ENCODE data around the gene SEMA7A. TPM values are rescaled to one million over a fixed set of nuclear protein-coding genes. Genes with fewer than 3 reads are reported as not detected.

The SEMA7A gene
- total RNA-seq, 1 experiment from 2014 or later = 74.9 TPM

DNA sequence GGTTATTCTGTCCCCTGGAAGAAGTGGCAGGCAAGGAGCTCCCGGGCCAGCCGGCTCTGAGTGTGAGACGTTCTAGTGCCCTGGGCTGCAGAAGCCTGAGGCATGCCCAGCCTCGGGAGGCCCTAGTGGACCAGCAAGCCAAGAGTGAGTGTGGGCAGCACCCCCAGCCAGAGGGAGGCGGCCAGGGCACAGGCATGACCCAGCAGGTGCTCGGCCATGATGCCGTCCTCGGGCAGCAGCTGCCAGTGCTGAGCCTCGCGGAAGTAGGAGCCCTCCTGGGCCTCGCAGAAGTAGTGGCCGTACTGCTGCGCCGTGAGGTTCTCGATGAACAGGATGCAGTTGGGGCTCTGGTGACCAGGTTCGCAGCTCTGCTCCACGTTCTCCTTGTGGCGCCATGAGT is 23.3 kb downstream of the SEMA7A start:
- H4K20me1 ChIP-seq (ENCODE audit: low read length) = no peaks in the 10 kb centered on the region
- intact Hi-C loops (cut with micrococcal nuclease) = no loop called here
- TF ChIP-seq EZH2phosphoT487 (IDR thresholded peaks at IDR 0.05; ENCODE audit: borderline replicate concordance, low read length) (no peak), EZH2 (IDR thresholded peaks at IDR 0.05; ENCODE audit: low read length, unreplicated experiment) (no peak)
- TF ChIP-seq, protein P1, sequence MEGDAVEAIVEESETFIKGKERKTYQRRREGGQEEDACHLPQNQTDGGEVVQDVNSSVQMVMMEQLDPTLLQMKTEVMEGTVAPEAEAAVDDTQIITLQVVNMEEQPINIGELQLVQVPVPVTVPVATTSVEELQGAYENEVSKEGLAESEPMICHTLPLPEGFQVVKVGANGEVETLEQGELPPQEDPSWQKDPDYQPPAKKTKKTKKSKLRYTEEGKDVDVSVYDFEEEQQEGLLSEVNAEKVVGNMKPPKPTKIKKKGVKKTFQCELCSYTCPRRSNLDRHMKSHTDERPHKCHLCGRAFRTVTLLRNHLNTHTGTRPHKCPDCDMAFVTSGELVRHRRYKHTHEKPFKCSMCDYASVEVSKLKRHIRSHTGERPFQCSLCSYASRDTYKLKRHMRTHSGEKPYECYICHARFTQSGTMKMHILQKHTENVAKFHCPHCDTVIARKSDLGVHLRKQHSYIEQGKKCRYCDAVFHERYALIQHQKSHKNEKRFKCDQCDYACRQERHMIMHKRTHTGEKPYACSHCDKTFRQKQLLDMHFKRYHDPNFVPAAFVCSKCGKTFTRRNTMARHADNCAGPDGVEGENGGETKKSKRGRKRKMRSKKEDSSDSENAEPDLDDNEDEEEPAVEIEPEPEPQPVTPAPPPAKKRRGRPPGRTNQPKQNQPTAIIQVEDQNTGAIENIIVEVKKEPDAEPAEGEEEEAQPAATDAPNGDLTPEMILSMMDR (conservative IDR thresholded peaks at IDR 0.05; ENCODE audit: low read depth, low read length) = no peak
- H3K4me3 ChIP-seq (ENCODE audit: low read length) = no peak overlapping the region
- H3F3A ChIP-seq (ENCODE audit: low read length, unreplicated experiment) = peaks cover 10% of the 10 kb centered on the region
- H3K9me3 ChIP-seq (ENCODE audit: low read length) = no peaks in the 10 kb centered on the region
- ChIA-PET CTCF (no interaction called here), POLR2A (ENCODE audit: unreplicated experiment) (no interaction called here)
- peaks cover 24% of the 10 kb centered on the region for H3K79me2 ChIP-seq (ENCODE audit: low read length)
- H3K4me2 ChIP-seq (ENCODE audit: low read length) = no peak overlapping the region
- peaks cover 46% of the 10 kb centered on the region for H3K36me3 ChIP-seq (ENCODE audit: low read depth, low read length)
- no peak overlapping the region for H3K27ac ChIP-seq (ENCODE audit: low read length)
- no peak overlapping the region for H2AFZ ChIP-seq (ENCODE audit: low read length)
- no peaks in the 10 kb centered on the region for H3K9me2 ChIP-seq (replicated peaks; ENCODE audit: low read length)
- BruUV-seq (replicated peaks) = no TSS peak
- peaks cover 52% of the 10 kb centered on the region for H3K4me1 ChIP-seq (ENCODE audit: insufficient read depth, low read length)
- H3K27me3 ChIP-seq (ENCODE audit: low read length) = no peaks in the 10 kb centered on the region
- DNase-seq (no peak), ATAC-seq (no peak)
- no peak overlapping the region for H3K9ac ChIP-seq (ENCODE audit: low read length)

DNA sequence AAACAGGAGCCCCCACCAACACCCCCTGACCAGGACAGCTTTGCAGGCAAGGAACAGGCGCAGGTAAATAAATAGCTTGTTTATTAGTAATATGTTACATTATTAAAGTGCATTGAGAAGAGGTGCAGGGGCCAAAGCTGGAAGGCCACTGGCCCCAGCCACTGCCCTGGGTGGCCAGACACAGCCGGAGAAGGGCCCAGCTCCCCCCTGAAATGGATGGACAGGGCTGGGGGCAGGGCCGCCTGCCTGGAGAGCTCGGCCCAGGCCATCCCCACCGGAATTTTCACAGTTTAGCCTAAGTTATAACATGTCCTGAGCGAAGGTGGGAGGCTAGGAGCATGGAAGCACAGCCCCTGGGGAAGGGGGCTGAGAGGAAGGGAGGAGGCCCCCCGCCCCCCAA is 24.5 kb downstream of the SEMA7A start:
- H3K9me2 ChIP-seq (replicated peaks; ENCODE audit: low read length) = no peaks in the 10 kb centered on the region
- DNase-seq (no peak), ATAC-seq (no peak)
- H3K27ac ChIP-seq (ENCODE audit: low read length) = peak overlapping the region; percentile 78
- no TSS peak for BruUV-seq (replicated peaks)
- H3K4me1 ChIP-seq (ENCODE audit: insufficient read depth, low read length) = peaks cover 40% of the 10 kb centered on the region
- intact Hi-C loops (cut with micrococcal nuclease) = no loop called here
- peaks cover 12% of the 10 kb centered on the region for H3K79me2 ChIP-seq (ENCODE audit: low read length)
- no peaks in the 10 kb centered on the region for H4K20me1 ChIP-seq (ENCODE audit: low read length)
- H2AFZ ChIP-seq (ENCODE audit: low read length) = no peak overlapping the region
- H3K4me2 ChIP-seq (ENCODE audit: low read length) = no peak overlapping the region
- no peaks in the 10 kb centered on the region for H3K9me3 ChIP-seq (ENCODE audit: low read length)
- POLR2A ChIA-PET (ENCODE audit: unreplicated experiment) = no interaction called here
- H3K27me3 ChIP-seq (ENCODE audit: low read length) = no peaks in the 10 kb centered on the region
- no peak overlapping the region for H3K4me3 ChIP-seq (ENCODE audit: low read length)
- CTCF ChIA-PET = no interaction called here
- TF ChIP-seq EZH2 (IDR thresholded peaks at IDR 0.05; ENCODE audit: low read length, unreplicated experiment) (no peak), EZH2phosphoT487 (IDR thresholded peaks at IDR 0.05; ENCODE audit: borderline replicate concordance, low read length) (no peak)
- TF ChIP-seq, protein P1 (conservative IDR thresholded peaks at IDR 0.05; ENCODE audit: low read depth, low read length) = no peak
- peaks cover 10% of the 10 kb centered on the region for H3F3A ChIP-seq (ENCODE audit: low read length, unreplicated experiment)
- no peak overlapping the region for H3K9ac ChIP-seq (ENCODE audit: low read length)
- H3K36me3 ChIP-seq (ENCODE audit: low read depth, low read length) = peaks cover 33% of the 10 kb centered on the region

DNA sequence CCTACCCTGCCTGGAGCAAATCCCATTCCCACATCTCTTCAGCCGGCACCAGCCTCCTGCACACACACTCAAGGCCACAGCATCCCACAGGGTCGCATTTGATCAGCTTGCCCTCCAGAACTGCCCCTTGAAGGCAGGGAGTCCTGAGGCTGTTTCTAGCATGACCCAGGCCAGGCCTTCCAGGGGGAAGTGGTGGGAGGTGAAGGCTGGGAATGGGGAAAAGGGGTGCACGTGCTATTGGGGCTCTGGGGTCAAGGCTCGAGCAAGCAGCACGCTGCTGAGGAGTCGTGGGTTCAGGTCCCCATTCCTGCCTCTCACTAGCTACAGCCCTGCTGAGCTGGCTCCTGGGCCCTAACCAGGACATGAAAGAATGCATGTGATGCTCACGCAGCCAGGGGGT is 24.9 kb downstream of the SEMA7A start:
- Histone ChIP-seq H3K4me1 (ENCODE audit: insufficient read depth, low read length) (peaks cover 37% of the 10 kb centered on the region), H3K36me3 (ENCODE audit: low read depth, low read length) (peaks cover 29% of the 10 kb centered on the region), H3K79me2 (ENCODE audit: low read length) (peaks cover 12% of the 10 kb centered on the region), H3K9me3 (ENCODE audit: low read length) (no peaks in the 10 kb centered on the region), H4K20me1 (ENCODE audit: low read length) (no peaks in the 10 kb centered on the region), H3K9me2 (replicated peaks; ENCODE audit: low read length) (no peaks in the 10 kb centered on the region), H3K27ac (ENCODE audit: low read length) (peak overlapping the region; percentile 78), H3F3A (ENCODE audit: low read length, unreplicated experiment) (peaks cover 10% of the 10 kb centered on the region), H3K4me2 (ENCODE audit: low read length) (no peak overlapping the region), H3K9ac (ENCODE audit: low read length) (no peak overlapping the region), H3K27me3 (ENCODE audit: low read length) (no peaks in the 10 kb centered on the region), H3K4me3 (ENCODE audit: low read length) (no peak overlapping the region), H2AFZ (ENCODE audit: low read length) (no peak overlapping the region)
- ATAC-seq (no peak), DNase-seq (no peak)
- ChIA-PET CTCF (interaction anchor here (0.5 kb wide), 1 partner anchor 53 kb away, joined by 3 read pairs; no protein-coding TSS in a partner anchor), POLR2A (ENCODE audit: unreplicated experiment) (no interaction called here)
- intact Hi-C loops (cut with micrococcal nuclease) = no loop called here
- TF ChIP-seq, protein P1 (conservative IDR thresholded peaks at IDR 0.05; ENCODE audit: low read depth, low read length) = no peak
- TF ChIP-seq EZH2phosphoT487 (IDR thresholded peaks at IDR 0.05; ENCODE audit: borderline replicate concordance, low read length) = no peak
- TF ChIP-seq EZH2 (IDR thresholded peaks at IDR 0.05; ENCODE audit: low read length, unreplicated experiment) = no peak
- BruUV-seq (replicated peaks) = no TSS peak
